ENCODE measurements around the gene SNX1.

DNA sequence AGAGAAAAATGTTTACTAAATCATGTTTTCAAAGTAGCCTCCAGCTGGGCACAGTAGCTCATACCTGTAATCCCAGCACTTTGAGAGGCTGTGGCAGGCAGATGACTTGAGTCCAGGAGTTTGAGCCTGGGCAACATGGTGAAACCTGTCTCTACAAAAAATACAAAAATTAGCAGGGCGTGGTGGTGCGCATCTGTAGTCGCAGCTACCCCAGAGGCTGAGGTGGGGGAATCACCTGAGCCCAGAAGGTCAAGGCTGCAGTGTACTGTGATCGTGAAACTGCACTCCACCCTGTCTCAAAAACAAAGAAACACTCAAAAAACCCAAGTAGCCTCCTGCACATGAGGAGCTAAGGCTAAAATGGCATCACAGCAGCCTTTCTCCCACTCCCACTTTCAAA lies 68.7 kb downstream of the SNX1 start:
- TF ChIP-seq, protein P1, sequence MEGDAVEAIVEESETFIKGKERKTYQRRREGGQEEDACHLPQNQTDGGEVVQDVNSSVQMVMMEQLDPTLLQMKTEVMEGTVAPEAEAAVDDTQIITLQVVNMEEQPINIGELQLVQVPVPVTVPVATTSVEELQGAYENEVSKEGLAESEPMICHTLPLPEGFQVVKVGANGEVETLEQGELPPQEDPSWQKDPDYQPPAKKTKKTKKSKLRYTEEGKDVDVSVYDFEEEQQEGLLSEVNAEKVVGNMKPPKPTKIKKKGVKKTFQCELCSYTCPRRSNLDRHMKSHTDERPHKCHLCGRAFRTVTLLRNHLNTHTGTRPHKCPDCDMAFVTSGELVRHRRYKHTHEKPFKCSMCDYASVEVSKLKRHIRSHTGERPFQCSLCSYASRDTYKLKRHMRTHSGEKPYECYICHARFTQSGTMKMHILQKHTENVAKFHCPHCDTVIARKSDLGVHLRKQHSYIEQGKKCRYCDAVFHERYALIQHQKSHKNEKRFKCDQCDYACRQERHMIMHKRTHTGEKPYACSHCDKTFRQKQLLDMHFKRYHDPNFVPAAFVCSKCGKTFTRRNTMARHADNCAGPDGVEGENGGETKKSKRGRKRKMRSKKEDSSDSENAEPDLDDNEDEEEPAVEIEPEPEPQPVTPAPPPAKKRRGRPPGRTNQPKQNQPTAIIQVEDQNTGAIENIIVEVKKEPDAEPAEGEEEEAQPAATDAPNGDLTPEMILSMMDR (IDR thresholded peaks at IDR 0.05; ENCODE audit: insufficient read depth, low read depth, low read length): no peak
- TF ChIP-seq EZH2 (IDR thresholded peaks at IDR 0.05; ENCODE audit: insufficient read depth, low read length): no peak

Measured in astrocyte (in vitro differentiated cells and primary cell).